Activated effector memory CD4-positive, alpha-beta T cell treated with anti-CD3 and anti-CD28 coated beads, Interleukin-2, amount 50 U/mL, for 16 hours (primary cell): ENCODE results near the gene AFDN.

Experiments used
- DNase-seq: peaks from one replicate; pipeline ENCODE4 v3.0.0-alpha.2; 2020

The AFDN gene

DNA sequence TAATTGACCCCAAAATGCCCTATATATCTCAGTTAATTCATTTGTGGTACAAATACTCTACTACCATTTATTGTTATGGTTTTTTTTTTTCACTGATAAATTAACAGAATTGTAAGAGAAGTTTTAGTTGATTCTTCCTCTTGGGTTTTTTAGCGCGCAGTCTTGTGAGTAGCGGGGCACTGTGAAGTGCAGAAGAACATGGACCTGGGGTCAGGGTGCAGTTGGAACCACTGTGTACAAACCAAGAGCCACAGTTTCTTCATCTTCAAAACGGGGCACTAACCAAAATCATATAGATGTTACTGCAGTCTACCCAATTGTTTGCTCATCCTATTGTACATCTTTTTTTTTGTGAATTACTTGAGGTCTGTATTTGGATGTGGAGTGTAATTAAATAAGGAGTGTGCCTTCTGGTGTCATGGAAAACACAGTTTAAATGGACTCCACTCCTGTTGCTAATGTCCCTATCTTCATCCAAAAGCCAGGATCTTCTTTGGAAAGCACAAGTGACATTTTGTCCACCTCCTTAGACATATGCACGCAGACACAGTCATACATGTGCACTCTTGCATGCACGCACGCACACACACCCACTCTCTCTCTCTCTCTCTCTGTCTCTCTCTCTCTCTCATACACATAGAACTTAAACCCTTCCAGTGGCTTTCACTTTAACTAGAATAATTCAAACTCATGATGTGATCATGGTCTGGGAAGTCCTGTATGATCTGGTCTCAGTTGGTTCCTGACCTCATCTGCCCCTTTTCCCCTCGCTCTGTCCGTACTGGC is 51.5 kb downstream of the AFDN start:
- DNase-seq = no peak

DNA sequence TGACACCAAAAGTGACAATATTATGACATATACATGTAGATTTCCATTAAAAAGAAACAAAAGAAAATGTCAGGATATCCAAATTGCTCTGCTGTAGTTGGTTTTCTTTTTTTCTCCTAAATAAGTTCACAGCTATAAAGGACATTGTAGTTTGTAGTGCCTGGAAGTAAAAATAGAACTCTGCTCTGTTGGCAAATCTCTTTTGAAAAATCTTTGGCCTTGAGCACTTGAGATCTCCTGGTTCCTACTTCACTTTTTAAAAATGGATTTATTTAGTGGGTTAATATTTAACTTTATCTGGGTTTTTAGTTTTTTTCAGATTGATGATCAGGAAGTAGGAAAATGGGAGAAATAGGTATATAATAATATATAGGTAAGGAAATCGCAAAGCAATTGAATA is 52.9 kb downstream of the AFDN start:
- no peak for DNase-seq

DNA sequence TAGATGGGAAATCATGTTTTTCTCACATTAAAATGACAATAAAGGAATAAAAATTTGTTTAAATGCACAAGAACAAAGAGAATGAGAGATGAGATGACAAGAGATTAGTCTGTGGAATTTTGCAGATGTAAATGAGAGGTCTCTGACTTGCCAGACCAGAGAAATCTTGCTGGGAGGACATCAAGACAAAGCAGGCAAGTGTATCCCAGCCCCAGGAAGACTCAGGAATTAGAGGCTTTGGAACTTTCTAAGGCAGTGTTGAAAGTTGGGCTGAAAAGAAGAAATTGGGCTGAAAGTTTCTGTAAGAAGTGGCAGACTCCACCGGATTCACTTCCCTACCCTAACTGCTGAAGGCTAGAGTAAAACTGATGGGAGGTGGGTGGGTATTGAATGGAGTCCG is 54.6 kb downstream of the AFDN start:
- DNase-seq = no peak

DNA sequence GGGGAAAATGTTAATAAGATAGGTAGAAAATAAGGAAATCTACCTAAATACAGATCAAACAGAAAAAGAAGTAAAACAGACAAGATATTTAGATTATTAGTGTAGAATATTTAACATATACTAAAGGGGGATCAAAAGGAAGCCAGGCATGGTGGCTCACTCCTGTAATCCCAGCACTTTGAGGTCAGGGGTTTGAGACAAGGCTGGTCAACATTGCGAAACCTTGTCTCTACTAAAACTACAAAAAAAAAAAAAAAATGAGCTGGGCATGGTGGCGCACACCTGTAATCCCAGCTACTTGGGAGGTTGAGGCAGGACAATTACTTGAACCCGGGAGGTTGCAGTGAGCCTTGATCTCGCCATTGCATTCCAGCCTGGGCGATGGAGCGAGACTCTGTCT is 55.5 kb downstream of the AFDN start:
- DNase-seq = no peak

DNA sequence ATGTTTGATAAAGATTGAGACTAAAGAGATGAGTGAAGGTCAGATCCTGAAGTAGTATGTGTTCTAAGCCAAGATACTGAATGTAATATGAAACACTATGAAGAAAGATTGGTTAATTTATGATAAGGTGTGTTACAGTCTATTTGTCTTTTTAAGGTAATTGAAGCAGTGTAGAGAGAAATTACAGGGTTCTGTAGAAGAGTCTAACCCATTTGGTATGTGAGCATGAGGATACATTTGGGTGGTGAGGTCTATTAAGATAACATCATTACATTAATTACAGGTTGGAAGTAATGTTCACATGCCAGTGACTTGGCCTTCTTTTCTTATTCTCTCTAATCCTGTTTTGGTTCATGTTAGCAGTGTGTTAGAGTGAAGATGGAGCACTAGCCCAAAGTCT is 61.4 kb downstream of the AFDN start:
- DNase-seq = no peak

DNA sequence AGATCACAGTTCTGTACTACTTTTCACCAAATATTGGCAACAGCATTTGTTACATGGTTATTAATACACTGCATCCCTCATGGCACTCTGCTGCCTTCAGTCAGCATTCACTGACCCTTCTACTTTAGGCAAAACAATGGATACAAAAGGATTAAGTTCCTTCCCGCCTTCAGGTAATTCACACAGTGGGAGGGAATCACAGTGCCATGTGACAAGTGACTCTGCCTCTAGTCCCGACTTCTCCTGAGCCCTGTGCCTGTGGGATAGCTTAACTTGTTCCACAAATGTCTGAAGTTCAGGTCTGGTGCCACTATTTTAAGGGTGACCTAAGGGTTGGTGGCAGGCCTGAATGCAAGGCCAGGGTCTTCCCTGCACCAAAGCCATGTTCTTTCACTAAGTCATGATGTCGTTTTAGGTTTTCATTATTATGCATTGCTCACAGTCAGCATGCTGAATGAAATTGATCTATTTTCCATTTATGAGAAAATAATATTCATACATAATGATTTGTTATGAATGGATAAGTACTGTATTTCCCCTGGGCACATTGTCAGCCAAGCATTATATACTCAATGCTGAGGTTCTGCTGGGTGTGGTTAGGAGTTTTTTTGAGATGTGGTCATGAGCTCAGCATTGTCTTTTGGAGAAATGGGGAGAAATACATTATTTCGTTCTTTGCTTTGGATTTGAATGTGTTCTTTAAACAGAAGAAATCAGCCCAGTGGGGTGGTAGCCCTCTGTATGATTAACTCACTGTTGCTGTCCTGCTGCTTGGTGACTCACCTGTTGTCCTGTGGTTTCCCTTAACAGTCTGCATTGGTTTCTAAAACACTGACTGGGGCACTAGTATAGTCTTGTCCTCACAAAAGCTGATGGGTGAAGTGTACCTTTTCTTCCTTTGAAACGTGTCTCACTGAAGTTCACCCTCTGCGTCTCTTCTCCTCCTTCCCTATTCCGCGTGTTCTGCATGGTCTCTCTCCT is 66.4 kb downstream of the AFDN start:
- no peak for DNase-seq

DNA sequence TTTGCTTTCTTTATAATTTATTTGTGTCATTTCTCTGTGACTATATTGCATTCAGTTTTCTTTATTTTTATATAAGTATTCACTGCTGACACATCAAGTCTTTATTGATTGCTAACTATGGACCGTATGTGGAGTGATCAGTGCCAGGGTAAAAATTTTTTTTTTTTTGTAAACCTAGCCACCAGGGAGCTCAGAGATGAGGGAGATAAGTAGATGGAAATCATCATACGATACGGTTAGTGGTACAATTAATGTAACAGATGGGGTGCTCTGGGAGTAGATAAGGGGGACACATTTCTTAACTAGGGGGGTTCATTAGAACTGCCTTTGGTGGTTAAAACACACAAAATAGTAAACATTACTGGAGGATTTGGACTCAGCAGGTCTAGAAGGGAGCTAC is 68.3 kb downstream of the AFDN start:
- no peak for DNase-seq

DNA sequence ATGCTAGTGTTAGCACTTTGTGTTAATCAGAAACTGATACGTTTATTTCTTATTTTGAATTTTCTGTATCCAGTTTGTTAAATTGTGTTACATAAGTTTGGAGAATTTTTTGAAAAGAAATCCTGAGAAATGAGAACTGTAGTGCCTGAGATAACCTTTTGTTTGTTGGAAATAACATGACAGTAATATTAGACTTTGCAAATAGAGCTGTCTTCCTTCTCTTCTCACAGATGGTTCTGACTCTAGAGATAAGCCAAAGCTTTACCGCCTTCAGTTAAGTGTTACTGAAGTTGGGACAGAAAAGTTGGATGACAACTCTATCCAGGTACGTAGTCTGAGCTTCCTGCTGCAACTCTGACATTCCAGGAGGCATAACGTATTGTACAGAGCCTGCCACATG is 69.9 kb downstream of the AFDN start:
- DNase-seq = no peak

DNA sequence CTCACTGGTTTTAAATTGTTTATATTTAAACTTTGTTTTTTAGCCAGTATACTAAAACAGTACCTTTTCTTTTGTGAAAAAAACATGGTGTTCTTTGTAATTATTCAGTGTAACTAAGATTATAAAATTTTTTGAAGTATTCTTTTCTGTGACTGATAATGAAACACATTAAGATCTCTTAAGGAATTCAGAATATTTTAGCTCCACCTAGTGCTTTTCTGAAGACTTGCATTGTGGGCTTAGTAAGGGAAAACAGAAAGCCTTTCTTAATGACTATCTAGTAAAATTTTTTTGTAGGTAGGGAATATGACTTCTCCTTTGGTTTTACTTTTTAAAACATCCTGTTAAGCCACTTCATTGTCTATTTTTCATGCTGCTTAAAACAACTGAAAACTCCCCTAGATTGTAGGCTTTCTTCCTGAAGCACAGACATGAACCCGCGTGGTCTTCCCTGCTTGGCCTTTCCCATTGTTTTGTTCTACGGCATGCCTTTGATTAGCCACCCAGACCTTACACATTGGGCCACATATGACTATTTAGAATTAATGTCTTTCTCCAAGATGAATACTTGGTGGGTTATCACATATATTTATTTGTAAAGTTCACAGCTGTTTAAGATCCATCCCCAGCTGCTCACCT is 72.1 kb downstream of the AFDN start:
- no peak for DNase-seq

DNA sequence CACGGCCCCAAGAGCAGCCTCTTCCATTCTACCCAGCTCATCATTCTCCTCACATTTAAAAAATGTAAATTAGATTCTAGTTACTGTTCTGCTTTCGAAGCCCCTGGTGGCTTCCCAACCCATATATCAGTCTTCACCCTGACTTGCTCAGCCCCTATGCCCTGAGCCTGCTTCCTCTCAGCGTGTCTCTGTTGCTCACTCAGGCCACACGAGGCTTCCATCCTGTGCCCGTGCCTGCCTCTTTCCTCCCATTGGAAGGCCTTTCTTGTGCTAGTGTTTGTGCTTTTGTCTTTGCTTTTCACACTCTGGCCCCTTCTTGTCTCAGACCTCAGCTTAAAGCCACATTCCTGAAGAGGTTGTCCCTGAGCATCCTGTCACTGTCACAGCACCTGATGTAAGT is 78.1 kb downstream of the AFDN start:
- DNase-seq = no peak

DNA sequence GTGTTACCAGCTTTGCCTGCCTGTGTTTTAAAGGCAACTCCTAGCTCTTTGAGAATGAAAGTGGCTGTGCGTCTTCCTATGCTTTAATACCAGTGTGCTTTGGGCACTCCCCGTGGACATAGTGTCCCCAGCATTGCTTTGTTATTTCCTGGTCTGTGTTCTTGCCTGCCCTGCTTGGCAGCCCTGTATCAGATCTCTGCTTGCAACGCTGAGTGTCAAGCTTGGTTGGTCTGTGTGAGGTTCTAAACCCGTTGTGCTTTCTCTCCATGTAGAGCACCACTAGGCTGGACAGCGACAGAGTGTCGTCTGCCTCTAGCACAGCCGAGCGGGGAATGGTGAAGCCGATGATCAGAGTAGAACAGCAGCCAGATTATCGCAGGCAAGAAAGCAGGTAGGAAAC is 80.2 kb downstream of the AFDN start:
- DNase-seq = no peak

DNA sequence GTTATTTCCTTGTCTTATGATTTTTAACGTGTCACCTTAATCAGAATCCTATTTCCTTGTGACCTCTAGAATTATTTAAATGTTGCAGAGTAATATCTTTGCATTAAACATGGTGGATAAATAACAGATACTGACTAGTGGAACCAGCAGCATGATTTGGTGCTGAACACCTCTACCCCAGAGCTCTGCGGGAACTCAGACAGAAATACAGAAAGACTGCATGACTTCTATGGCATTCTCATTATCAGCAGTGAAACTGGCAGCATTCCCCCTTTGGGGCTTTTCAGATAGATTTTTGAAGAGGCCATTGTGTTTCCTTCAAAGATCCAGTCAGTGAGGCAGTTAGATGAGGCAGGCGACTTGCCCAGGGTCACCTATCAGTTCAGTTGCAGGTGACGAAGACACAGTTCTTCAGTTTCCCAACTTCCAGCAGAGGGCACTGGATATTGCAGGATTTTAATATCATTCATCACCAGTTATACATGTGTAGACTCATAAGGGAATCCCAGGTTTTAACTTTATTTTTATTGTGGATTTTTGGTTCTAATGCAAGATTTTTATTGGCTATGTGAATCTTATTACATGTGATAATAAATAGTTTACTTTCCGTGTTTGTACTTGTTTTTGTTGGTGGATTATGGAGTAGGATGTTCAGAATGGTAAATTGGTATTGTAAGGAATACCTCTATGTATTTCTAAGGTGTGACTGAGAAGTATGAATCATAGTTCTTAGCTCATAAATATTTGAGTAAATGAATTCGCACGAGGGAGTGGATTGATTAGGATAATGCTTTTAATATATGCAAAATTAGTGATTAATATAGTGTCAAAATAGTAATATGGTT is 81.3 kb downstream of the AFDN start:
- DNase-seq = no peak

DNA sequence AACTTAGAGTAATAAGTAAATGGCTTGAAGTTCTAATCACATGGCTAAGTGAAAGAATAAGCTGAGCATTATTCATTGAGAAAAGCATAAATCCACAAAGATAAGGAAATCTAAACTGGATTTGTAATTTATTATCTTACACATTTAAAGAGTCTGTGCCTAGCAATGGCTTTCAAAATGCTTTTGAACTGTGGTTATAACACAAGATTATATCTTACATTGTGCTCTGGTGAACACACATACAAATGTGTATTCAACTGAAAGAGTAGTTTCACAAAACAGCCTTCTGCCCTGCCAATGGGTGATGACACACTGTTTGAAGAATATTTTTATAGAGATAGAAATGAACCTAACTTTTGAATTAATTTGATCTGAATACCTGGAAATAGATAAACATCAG is 83.3 kb downstream of the AFDN start:
- no peak for DNase-seq

DNA sequence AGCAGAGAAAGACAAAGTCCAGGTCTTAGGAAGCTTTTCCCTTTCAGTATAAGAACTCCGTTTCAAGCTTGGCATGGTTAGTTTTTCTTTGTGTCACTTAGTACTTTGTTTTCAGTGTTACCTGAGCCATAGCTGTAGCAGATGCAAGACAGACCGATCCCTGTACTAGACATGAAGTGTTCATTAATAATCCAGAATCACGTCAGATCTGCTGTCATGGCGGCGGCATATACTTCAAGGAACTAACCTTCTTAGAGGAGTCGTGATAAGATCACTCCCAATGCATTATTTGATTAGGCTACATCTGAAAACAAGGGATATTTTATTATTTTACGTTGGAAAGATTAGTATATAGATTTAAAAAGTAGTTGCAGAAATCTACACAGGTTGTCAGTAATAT is 83.9 kb downstream of the AFDN start:
- no peak for DNase-seq

DNA sequence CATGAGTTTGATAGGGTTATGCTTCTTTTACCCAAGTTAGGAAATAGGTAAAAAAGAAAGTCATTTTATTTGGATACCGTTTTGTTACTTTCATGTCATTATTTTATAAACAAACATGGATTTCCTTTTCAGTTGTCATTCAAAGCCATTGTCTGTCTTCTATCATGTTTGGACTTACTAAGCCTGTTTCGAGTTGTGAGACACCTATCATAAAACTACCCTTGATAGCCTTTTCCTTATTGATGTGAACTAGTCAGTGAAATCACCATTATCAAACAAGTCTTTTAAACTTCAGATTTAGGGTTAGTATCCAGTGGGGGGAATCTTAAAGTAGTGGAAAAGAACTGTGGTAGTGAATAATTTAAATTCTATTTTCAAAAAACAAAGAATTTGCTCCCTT is 85.8 kb downstream of the AFDN start:
- DNase-seq = no peak

DNA sequence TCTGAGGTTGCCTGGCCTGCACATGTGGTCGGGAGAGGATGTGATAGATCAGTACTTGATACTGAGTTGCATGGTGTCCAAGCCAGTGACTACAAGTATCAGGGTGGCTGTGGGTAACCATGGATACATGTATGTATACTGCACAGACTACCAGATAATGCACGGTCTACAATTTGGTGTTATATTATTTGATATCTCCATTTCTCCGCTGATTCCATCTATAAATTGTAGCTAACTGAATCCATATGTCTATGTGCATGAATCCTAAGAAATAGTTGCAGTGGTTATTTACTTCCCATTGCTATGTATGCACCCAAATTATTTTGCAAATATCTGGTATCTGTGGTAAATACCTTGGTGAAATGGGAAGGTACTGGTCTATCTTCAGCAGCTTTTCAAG is 87.0 kb downstream of the AFDN start:
- no peak for DNase-seq

DNA sequence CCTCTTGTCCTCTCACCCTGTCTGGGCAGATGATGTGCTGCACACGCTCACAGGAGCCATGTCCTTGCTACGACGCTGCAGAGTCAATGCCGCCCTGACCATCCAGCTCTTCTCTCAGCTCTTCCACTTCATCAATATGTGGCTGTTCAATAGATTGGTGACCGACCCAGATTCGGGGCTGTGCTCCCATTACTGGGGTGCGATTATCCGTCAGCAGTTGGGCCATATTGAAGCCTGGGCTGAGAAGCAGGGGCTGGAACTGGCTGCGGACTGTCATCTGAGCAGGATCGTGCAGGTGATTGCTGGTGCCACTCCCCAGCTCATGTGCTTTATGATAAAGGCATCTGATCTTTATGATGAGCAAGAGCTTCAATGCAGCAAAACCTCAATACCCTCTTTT is 88.4 kb downstream of the AFDN start:
- DNase-seq = no peak

DNA sequence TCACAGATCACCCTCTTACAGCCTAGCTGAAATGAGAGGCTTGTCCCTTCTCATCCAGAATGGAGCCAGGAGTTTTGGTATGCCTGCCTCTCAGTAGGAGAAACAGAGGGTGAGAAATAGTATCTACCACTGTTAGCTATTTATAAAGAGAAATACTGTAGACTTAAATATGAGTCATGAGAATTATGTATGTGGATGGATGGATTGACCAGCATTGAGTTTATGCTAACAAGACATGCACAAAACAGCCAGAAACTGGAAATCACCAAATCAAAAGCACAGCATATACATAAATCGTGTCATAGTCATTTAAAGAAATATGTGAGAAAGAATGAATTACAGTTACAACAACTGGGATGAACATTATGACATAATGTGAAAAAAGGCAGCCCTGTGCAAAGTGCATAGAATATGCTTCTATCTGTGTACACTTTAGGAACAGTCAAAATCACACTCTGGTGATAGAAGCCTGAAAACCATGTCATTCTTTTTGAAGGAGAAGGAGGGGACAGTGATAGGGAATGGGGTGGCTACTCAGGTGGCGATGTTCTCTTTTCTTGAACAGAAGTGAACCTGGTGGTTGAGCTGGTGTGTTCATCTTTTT is 90.9 kb downstream of the AFDN start:
- DNase-seq = no peak

DNA sequence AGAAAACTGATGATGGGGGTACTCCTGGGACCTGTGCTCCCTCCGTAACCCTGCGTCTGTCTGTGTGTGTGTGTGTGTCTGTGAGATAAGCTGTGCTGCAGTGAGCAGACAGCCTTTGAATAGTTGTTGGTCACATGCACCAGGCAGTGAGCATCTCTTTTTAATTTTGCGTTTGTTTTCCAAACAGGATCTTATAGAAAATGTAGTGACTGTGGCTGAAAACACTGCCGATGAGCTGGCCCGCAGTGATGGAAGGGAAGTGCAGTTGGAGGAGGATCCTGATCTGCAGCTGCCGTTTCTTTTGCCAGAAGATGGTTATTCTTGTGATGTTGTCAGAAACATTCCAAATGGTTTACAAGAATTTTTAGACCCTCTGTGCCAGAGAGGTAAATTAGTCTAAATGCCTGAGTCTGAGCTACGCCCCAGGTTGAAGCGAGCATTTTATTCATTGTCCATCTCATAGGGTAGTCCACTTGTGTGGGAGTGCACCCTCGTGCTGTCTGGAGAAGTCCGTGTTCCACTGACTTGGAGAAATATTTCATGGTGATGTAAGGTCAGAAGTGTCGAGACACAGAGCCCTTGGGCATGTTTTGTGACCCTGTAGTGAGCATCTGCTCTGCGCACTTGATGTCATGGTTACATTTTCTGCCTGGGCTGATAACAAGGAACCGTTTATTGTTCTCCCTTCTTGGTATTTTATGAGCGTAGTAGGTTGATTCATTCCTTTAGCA is 92.0 kb downstream of the AFDN start:
- DNase-seq = no peak

DNA sequence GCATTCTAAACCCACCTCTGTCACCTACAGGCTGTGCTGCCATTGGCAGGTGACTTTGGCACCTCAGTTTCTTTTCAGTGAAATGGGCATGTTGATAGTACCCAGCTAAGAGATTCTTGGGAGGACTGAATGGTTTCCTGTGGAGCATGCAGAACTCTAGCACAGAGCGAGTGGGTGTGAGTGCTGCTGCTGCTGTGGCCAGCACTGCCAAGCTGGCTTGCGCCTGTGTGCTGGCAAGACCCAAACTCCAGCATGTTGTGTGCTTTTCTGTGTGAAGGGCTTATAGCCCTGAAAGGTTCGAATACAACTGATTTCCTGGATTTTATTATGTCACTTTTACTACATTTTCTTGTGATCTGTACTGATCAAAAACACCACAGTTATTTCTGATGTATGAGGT is 92.6 kb downstream of the AFDN start:
- DNase-seq = no peak

DNA sequence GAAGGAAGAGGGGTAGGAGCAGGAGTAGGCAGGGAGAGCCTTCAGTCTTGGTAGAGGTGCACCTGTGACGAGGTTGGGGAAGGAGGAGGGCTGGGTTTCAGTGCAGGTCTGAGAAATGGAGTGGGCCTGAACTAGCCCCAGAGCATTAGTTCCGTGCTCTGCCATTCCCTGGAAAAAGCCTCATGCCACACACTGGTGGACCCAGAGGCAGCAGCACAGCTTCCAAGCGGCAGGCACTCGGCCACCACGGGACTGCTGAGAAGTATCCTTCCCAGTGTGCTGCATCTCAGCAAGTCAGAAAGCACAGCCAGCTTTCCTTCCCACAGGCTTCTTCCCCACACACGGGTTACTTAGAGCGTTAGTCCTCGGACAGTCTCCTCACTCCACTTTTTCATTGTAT is 93.5 kb downstream of the AFDN start:
- no peak for DNase-seq

DNA sequence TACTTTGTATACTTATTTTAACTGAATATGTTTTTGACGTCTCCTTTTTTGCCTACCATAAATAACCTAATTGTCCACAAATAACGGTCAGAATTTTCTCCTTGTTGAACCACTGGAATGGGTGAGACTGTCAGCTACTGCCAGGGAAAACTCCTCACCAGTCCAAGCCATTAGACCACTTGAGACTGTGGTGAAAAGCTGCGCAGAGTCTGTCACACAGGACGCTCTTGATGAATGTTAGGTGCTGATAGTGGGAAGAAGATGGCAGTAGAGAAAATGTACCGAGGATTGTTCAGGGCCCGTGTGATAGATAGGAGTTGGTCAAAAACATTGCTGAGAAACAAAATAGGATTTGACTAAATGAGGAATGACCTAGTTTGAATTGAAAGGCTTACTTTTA is 95.1 kb downstream of the AFDN start:
- DNase-seq = no peak
